Amygdala (tissue), 56 donors: Measurements from ENCODE around the gene MARF1.
"Not testable (repeated sequence)": the region's sequence is repeated elsewhere in the genome, so short reads cannot be mapped to it uniquely, and the experiment has no call there.

ENCODE experiments used
- DNase-seq, 56 donors: peaks; one replicate each; lab custom pipeline; 2025; lab: John Stamatoyannopoulos, UW

The MARF1 gene

GRCh38 chr16:15653227-15653626, 10.3 kb upstream of the MARF1 start:
- peak in 3 of 56 donors; percentile 3 to 26 (median 8) for DNase-seq

GRCh38 chr16:15652293-15653001, 9.5 kb upstream of the MARF1 start:
- no peak for DNase-seq

- peak in 6 of 56 donors; percentile 12 to 48 (median 38) for DNase-seq
These were observed 7.8 kb upstream of the MARF1 start for GRCh38 chr16:15650698-15651171.

GRCh38 chr16:15650019-15650697, 7.2 kb upstream of the MARF1 start, which contains the start of gene NDE1:
TSS of gene NDE1 (plus strand) at chr16:15650245. CDS start at chr16:15664779, 14,534 bp downstream.
- peak; percentile 39 to 94 (median 80) for DNase-seq

GRCh38 chr16:15649727-15650018, 6.7 kb upstream of the MARF1 start:
- no peak for DNase-seq

GRCh38 chr16:15649311-15649710, 6.4 kb upstream of the MARF1 start:
- not testable (repeated sequence) for DNase-seq

- no peak for DNase-seq
These were observed 5.3 kb upstream of the MARF1 start for GRCh38 chr16:15648135-15648730.

- DNase-seq = no peak
These were observed 4.5 kb upstream of the MARF1 start for GRCh38 chr16:15647294-15648014.

- DNase-seq = not testable (repeated sequence)
These were observed 3.8 kb upstream of the MARF1 start for GRCh38 chr16:15646557-15647293.

GRCh38 chr16:15644962-15645465, 2.1 kb upstream of the MARF1 start:
- not testable (repeated sequence) for DNase-seq

- DNase-seq = no peak
These were observed 1.5 kb upstream of the MARF1 start for GRCh38 chr16:15644267-15644961.

- DNase-seq = no peak
These were observed 944 bp upstream of the MARF1 start for GRCh38 chr16:15643946-15644250.

GRCh38 chr16:15642557-15643047, 352 bp downstream of the MARF1 start:
- DNase-seq = peak in 15 of 56 donors; percentile 35 to 84 (median 57)

GRCh38 chr16:15641753-15642556, 999 bp downstream of the MARF1 start:
- no peak for DNase-seq

- DNase-seq = no peak
These were observed 2.0 kb downstream of the MARF1 start for GRCh38 chr16:15640966-15641365.

- DNase-seq = no peak
These were observed 3.8 kb downstream of the MARF1 start for GRCh38 chr16:15639061-15639568.

GRCh38 chr16:15636392-15636873, 6.5 kb downstream of the MARF1 start:
- DNase-seq = no peak

- DNase-seq = no peak
These were observed 7.0 kb downstream of the MARF1 start for GRCh38 chr16:15635926-15636325.
